Measurements from ENCODE around the gene PCCA. TPM values are rescaled to one million over a fixed set of nuclear protein-coding genes. Genes with fewer than 3 reads are reported as not detected.
"Not testable (repeated sequence)": the region's sequence is repeated elsewhere in the genome, so short reads cannot be mapped to it uniquely, and the experiment has no call there.

PCCA gene
- total and polyA plus RNA-seq, 7 donors, result 18.0 to 45.6 (median 42.8) TPM

- no peak overlapping the region for H3K4me3 ChIP-seq
- H3K4me1 ChIP-seq, result no peaks in the 10 kb centered on the region
- H3K36me3 ChIP-seq, result peaks cover 0 to 6% (median 0%) of the 10 kb centered on the region in 4 donors
- no peaks in the 10 kb centered on the region for H3K27me3 ChIP-seq
- H3K9me3 ChIP-seq, result no peaks in the 10 kb centered on the region
- intact Hi-C loops (cut with DNase I), result no loop called here
- DNase-seq, result no peak
- no peak for TF ChIP-seq EP300 (IDR thresholded peaks at IDR 0.05)
- no peak for TF ChIP-seq CTCF (IDR thresholded peaks at IDR 0.05)
- TF ChIP-seq POLR2AphosphoS5 (IDR thresholded peaks at IDR 0.05), result no peak
- no peak for TF ChIP-seq POLR2A (IDR thresholded peaks at IDR 0.05)
- WGBS, 2 donors, result 95 to 99% methylated on average over 2 of the region's 2 CpGs
- no peak overlapping the region for H3K27ac ChIP-seq
Measured at GRCh38 chr13:100314132-100314910, 225.4 kb downstream of the PCCA start.

GRCh38 chr13:100315522-100315921, 226.6 kb downstream of the PCCA start:
- Histone ChIP-seq H3K9me3 (no peaks in the 10 kb centered on the region), H3K27ac (no peak overlapping the region), H3K27me3 (no peaks in the 10 kb centered on the region), H3K4me1 (no peaks in the 10 kb centered on the region), H3K36me3 (no peaks in the 10 kb centered on the region), H3K4me3 (no peak overlapping the region)
- 95 to 97% methylated on average over 1 of the region's 1 CpG for WGBS, 2 donors
- no peak for DNase-seq
- TF ChIP-seq POLR2AphosphoS5 (IDR thresholded peaks at IDR 0.05) (no peak), EP300 (IDR thresholded peaks at IDR 0.05) (no peak), POLR2A (IDR thresholded peaks at IDR 0.05) (no peak), CTCF (IDR thresholded peaks at IDR 0.05) (no peak)
- intact Hi-C loops (cut with DNase I), result no loop called here

- H3K4me1 ChIP-seq; H3K27ac ChIP-seq; intact Hi-C loops (cut with DNase I); DNase-seq; H3K9me3 ChIP-seq; H3K27me3 ChIP-seq; H3K4me3 ChIP-seq: not testable (repeated sequence)
- WGBS, 2 donors, result 66 to 80% methylated on average over 3 of the region's 3 CpGs
- H3K36me3 ChIP-seq, result peaks cover 0 to 16% (median 0%) of the 10 kb centered on the region in 4 donors
Measured at GRCh38 chr13:100318473-100318872, 229.6 kb downstream of the PCCA start.

- DNase-seq, result no peak
- Histone ChIP-seq H3K27ac (no peak overlapping the region), H3K27me3 (no peaks in the 10 kb centered on the region), H3K4me1 (no peaks in the 10 kb centered on the region), H3K9me3 (no peaks in the 10 kb centered on the region), H3K4me3 (no peak overlapping the region), H3K36me3 (peaks cover 0 to 42% (median 2%) of the 10 kb centered on the region in 4 donors)
- intact Hi-C loops (cut with DNase I), result no loop called here
- 86 to 90% methylated on average over 1 of the region's 1 CpG for WGBS, 2 donors
- no peak for TF ChIP-seq POLR2AphosphoS5 (IDR thresholded peaks at IDR 0.05)
- no peak for TF ChIP-seq EP300 (IDR thresholded peaks at IDR 0.05)
- TF ChIP-seq CTCF (IDR thresholded peaks at IDR 0.05), result no peak
- TF ChIP-seq POLR2A (IDR thresholded peaks at IDR 0.05), result no peak
Measured at GRCh38 chr13:100323937-100324336, 235.0 kb downstream of the PCCA start.

- intact Hi-C loops (cut with DNase I), result no loop called here
Measured at GRCh38 chr13:100330662-100331061, 241.8 kb downstream of the PCCA start.

More at GRCh38 chr13:100330662-100331061, 241.8 kb downstream of the PCCA start:
- Histone ChIP-seq H3K27ac (no peak overlapping the region), H3K27me3 (no peaks in the 10 kb centered on the region), H3K9me3 (peaks cover 0 to 5% (median under 1%) of the 10 kb centered on the region in 4 donors), H3K4me3 (no peak overlapping the region), H3K36me3 (peaks cover 0 to 20% (median 2%) of the 10 kb centered on the region in 4 donors), H3K4me1 (no peaks in the 10 kb centered on the region)
- no peak for TF ChIP-seq CTCF (IDR thresholded peaks at IDR 0.05)
- no peak for TF ChIP-seq POLR2A (IDR thresholded peaks at IDR 0.05)
- TF ChIP-seq EP300 (IDR thresholded peaks at IDR 0.05), result no peak
- no peak for TF ChIP-seq POLR2AphosphoS5 (IDR thresholded peaks at IDR 0.05)
- no peak for DNase-seq
